Adrenal gland (tissue), 5 donors: ENCODE data around the gene FXYD4.

Experiments
- CTCF ChIP-seq, 6 experiments: fragments of 450-650 bp in 4 of 6; fragments of 200-600 bp in 2 of 6; sonication (generic) in 1 of 6; IDR thresholded peaks; 1 replicate in 5 of 6; 2 replicates in 1 of 6; pipeline versions ENCODE4 v1.5.1 to v1.8.0; 2016 to 2021; ENCODE audit warnings: antibody characterized with exemption in 6 of 6, mild to moderate bottlenecking in 2 of 6, moderate library complexity in 1 of 6
- POLR2A ChIP-seq, 2 donors: fragments of 450-650 bp; IDR thresholded peaks; one replicate each; pipeline ENCODE4 v1.6.1; 2017; ENCODE audit warnings: antibody characterized with exemption in 2 of 2, mild to moderate bottlenecking in 2 of 2, moderate library complexity in 1 of 2
- donor health status: DM: no; HTN: no; CAD: no.

- no peak for TF ChIP-seq CTCF (IDR thresholded peaks at IDR 0.05)
- no peak for TF ChIP-seq POLR2A (IDR thresholded peaks at IDR 0.05)
These were observed 50.1 kb downstream of the FXYD4 start for GRCh38 chr10:43421519-43421918.
